Motor neuron (in vitro differentiated cells): Measurements from ENCODE around the gene PPP3R2. TPM values are rescaled to one million over a fixed set of nuclear protein-coding genes. Genes with fewer than 3 reads are reported as not detected.
"Not testable (repeated sequence)": the region's sequence is repeated elsewhere in the genome, so short reads cannot be mapped to it uniquely, and the experiment has no call there.

Experiments used
- ATAC-seq, 8 experiments: fragments of 200-7000 bp; cut with Tn5 transposase; replicated peaks in 6 of 8; 2 replicates each; pipeline ENCODE4 v1.8.0; 2021; ENCODE audit warnings: mild to moderate bottlenecking in 8 of 8, moderate library complexity in 8 of 8
- H3K27ac ChIP-seq, 2 donors: fragments of 250-450 bp; sonication (Bioruptor Pico); 2 replicates each; pipeline ENCODE4 v1.9.0; 2021; ENCODE audit warnings: antibody characterized with exemption in 2 of 2, mild to moderate bottlenecking in 2 of 2, moderate library complexity in 1 of 2
- H3K4me1 ChIP-seq, 2 donors: fragments of 250-450 bp; sonication (Bioruptor Pico); replicated peaks in 1 of 2; 2 replicates each; pipeline ENCODE4 v1.6.1; 2021; ENCODE audit warnings: antibody characterized with exemption in 2 of 2, mild to moderate bottlenecking in 2 of 2, moderate library complexity in 1 of 2
- H3K4me3 ChIP-seq, 5 donors: fragments of 250-450 bp; sonication (Bioruptor Pico); 2 replicates each; pipeline ENCODE4 v1.9.0; 2021; ENCODE audit warnings: antibody characterized with exemption in 5 of 5, mild to moderate bottlenecking in 5 of 5, moderate library complexity in 4 of 5
- WGBS, 10 experiments: fragments of 450-650 bp; shearing (Covaris generic); methylation state at CpG; one replicate each; pipeline ENCODE4 v1.0.0; 2022; 5-methylcytosine and 5-hydroxymethylcytosine counted together
- in situ Hi-C, 9 experiments: fragments of 400-800 bp; cut with MboI; loops; one replicate each; pipeline ENCODE4 v1.15.0; 2021; ENCODE audit warnings: low sequenced_read_pairs in 9 of 9, low pct_unique_long_range_greater_than_20kb in 2 of 9; ENCODE audit not compliant: unreplicated experiment in 9 of 9
- total RNA-seq, 8 experiments: library from RNA; unstranded; fragments of 300-600 nt; gene quantifications; 2 replicates each; pipeline versions ENCODE4 v1.2.3 to v1.2.4, GENCODE V29; 2022

PPP3R2 gene
- total RNA-seq, 8 experiments from 2014 or later: 0.10 to 1.5 (median 0.17) TPM; not detected in 3

DNA sequence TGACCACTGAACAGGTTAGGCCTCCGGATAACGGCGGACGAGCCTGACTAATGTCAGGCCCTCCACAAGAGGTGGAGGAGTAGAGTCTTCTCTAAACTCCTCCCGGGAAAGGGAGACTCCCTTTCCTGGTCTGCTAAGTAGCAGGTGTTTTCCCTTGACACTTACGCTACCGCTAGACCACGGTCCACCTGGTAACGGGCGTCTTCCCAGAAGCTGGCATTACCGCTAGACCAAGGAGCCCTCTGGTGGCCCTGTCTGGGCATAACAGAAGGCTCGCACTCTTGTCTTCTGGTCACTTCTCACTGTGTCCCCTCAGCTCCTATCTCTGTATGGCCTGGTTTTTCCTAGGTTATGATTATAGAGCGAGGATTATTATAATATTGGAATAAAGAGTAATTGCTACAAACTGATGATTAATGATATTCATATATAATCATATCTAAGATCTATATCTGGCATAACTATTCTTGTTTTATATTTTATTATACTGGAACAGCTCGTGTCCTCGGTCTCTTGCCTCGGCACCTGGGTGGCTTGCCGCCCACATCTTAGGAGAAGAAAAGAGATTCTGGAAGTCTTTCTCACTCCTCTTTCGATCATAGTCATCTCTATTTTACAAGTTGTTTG, 45.2 kb downstream of the PPP3R2 start:
- 80 to 97% (median 95%) methylated on average over 1 to 10 of the region's 18 CpGs; no CpG with 5 or more reads in 4 of the 10 experiments for WGBS, 10 experiments
- in situ Hi-C loops, H3K27ac ChIP-seq, H3K4me3 ChIP-seq, H3K4me1 ChIP-seq, ATAC-seq: not testable (repeated sequence)

DNA sequence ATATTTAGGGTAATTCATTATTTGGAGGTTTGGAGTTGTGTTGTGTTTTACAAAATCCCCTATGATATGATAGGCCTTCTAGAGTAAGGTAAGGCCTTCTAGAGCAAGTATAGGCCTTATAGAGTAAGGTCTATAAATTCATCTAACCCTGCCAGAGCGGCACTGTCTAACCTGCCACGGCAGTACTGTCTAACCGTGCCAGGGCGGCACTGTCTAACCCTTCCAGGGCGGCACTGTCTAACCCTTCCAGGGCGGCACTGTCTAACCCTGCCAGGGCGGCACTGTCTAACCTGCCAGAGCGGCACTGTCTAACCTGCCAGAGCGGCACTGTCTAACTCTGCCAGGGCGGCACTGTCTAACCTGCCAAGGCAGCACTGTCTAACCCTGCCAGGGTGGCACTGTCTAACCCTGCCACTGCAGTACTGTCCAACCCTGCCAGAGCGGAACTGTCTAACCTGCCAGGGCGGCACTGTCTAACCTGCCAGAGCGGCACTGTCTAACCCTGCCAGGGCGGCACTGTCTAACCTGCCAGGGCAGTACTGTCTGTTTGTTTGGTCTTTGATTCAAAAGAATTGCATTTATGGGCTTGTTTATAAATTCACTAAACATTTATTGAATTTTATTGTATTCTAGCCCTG, 51.6 kb downstream of the PPP3R2 start:
- in situ Hi-C loops: no loop called here
- 94 to 100% (median 97%) methylated on average over 3 to 8 of the region's 14 CpGs; no CpG with 5 or more reads in 6 of the 10 experiments for WGBS, 10 experiments
- Histone ChIP-seq H3K27ac (no peak overlapping the region), H3K4me3 (no peak overlapping the region), H3K4me1 (no peaks in the 10 kb centered on the region)
- ATAC-seq: no peak

Other genes starting within 250 kb of the PPP3R2 start
- gene BAAT, start 210.0 kb downstream of the PPP3R2 start, total RNA-seq: under 1 TPM in 7 of 8 experiments, not detected in 1; 0.10 to 0.46 (median 0.22) TPM
- gene MRPL50, start 196.4 kb downstream of the PPP3R2 start, total RNA-seq: 10 to 100 TPM; 18.3 to 23.5 (median 20.0) TPM
- gene ZNF189, start 196.1 kb downstream of the PPP3R2 start, total RNA-seq: 10 to 100 TPM; 10.7 to 29.7 (median 20.0) TPM
- gene ALDOB, start 159.2 kb downstream of the PPP3R2 start, total RNA-seq: 1 to 10 TPM in 1 of 8 experiments, under 1 TPM in 6, not detected in 1; 0.18 to 1.0 (median 0.46) TPM
- gene RNF20, start 61.1 kb downstream of the PPP3R2 start, total RNA-seq: 100 to 1,000 TPM in 1 of 8 experiments, 10 to 100 TPM in 7; 30.1 to 124 (median 35.5) TPM
- 1 to 10 TPM in 4 of 8 experiments, under 1 TPM in 4; 0.36 to 7.3 (median 1.00) TPM for gene GRIN3A, start 143.7 kb upstream of the PPP3R2 start, total RNA-seq